ENCODE results near the gene FIBP. TPM values are rescaled to one million over a fixed set of nuclear protein-coding genes. Genes with fewer than 3 reads are reported as not detected.
A peak's percentile ranks its signal among the peaks of the same experiment; 100 is the strongest.

Gene FIBP
- total RNA-seq, 1 donor from 2014 or later: 42.3 TPM

DNA sequence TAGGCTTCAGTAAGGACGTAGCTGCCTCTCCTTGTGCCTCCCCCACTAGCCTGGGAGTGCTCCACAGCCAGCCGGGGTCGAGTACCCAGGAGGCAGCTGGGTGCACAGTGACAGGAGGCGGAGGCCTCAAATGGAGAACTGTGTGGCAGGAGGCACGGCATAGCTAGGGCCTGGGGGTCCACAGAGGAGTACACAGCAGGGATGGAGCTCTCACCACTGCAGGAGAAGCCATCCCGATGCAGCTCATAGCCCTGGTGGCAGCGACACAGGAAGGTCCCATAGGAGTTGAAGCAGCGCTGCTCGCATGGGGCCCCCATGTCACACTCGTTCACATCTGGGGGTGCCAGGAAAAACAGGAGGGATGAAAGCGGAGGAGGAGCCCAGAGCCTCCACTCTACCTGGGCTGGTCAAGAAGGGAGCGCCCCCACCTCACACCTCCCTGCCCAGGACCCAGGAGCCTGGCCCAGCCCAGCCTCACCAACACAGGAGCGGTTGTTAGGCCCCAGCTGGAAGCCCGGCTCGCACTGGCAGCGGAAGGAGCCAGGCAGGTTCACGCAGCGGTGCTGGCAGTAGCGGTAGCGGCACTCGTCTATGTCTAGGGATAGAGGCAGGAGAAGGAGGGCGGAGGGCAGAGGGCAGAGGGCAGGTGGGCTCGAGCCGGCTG lies 18.5 kb downstream of the FIBP start:
- no peak for ATAC-seq

DNA sequence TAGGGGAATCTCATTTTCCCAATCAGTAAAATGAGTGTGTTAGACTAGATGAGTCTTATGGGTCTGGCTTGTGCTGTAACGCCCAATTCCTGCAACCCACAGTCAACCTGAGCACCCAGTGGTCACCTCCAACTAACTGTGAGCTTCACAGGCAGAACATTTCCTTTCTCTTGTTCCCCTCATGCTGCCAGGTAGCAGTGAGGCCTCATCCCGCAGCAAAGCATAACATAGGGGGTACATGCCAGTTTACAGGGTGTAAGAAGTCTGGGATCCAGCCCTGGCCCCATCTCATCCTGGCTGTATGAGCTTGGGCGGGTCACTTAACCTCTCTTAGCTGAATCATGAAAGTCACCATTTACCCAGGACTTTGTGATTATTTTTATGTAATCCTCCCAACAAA lies 19.4 kb downstream of the FIBP start:
- no peak for ATAC-seq

DNA sequence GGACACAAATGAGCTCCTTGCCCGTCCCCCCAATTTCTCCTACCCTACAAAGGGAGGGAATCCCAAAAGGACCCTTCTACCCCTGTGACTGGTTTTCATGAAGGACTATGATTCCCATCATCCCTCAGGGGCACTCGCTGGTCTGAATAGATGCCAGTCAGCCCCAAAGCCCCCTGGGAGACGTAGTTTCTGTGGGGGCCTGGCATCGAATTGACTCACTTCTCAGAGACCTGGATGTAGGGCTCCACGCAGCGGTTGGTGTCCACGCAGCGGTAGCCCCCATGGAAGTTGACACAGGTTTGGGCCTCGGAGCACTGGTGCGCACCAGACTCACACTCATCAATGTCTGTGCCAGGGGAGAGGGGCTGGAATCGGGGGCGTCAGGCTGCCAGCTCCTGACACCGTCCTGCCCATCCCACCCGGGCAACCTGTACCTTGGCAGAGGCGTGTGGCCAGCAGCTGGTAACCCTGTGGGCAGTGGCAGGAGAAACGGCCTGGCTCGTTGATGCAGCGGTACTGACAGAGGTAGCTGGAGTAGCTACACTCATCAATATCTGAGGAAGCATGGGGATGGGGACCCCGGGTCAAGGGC lies 20.1 kb downstream of the FIBP start:
- ATAC-seq: no peak

DNA sequence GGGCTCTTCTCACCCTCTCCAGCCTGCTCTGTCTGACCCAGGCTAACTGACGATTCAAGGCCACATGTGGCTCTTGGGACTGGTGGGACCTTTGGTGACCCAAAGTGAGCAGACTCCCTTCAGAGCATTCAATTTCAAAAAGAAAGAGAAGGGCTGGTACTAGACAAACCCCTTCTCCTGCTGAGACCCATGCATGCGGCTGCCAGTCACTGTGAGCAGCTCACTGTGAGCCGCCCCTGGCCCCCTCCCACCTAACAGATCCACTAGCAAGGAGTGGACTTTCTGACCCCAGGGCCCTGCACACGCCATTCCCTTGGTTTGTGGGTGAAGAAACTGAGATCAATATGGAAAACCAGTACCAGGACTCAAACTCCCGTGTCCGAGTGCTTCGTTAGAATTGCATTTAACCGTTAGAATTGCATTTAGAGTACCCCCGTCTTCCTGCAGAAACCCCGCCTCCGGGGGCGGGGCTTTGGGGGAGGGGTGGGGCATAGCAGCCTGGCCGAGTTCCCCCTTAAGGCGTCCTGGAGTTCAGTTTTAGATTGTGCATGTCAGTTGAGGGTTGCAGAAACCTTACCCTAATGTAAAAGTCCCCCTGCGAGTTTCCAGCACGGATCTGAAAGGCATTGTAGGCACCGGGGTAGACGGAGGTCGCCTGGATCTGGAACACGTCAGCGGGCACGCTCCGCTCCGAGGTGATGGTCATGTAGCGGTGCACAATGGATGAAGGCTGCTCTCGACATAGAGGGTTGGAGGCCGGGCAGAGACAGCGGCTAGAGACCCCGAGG lies 20.8 kb downstream of the FIBP start:
- ATAC-seq: no peak

DNA sequence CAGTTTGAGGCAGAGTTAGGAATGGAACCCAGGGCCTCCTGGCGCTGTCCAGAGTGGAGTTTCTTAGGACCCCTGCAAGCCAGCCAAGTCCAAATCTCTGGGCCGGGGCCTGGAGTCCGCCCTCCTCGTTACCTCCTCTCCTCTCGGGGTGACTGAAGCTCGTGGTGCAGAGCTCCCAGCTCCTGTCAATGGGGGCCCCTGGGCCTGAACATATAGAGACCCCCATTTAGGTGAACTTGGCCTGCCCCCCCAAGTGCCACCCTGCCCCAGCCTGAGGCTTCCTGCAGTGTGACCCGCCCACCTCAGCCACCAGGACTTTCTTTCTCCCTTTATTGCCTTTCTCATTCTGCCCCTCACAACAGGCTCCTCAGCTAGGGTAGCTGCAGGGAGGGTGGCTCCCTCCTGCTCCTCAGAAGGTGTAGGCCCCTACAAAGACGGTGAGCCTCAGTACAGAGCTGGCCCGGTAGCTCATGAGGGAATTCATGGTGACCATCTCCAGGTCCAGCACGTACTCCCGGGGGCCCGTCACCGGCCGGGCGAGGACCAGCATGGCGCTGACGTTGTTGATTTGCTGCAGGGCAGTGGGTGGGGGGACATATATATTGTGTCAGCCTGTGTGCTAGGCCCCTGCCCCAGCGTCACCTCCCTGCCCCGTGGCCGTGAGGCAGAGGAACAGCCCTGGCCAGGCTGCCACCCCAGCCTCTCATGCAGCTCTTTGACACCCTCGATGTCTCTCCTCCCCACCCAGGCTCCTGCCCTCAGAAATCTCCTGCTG lies 21.6 kb downstream of the FIBP start:
- ATAC-seq: no peak

DNA sequence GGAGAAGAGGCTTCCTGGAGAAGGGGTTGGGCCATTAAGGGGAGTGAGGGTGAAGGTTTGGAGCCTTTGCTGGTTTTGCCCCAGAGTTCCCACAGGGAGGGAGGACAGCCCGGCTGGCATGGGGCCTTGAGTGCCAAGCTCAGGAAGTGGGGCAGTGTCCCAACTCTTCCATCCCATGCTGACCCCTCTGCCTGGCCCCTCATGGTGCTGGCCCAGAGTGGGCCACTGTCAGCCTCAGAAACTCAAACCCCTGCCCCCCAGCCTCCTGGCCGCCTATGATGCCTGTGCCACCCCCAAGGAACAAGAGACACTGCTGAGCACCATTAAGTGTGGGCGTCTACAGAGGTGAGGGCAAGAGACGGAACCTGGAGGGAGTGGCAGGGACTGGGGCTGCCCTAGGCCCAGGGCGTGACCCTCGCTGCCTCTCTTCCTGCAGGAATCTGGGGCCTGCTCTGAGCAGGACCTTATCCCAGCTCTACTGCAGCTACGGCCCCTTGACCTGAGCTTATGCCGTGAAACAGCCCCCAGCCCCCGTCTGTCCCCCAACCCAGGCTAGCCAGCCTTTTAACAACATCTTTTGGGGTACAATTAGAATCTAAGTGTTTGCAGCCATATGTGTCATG lies 22.6 kb downstream of the FIBP start:
- no peak for ATAC-seq

DNA sequence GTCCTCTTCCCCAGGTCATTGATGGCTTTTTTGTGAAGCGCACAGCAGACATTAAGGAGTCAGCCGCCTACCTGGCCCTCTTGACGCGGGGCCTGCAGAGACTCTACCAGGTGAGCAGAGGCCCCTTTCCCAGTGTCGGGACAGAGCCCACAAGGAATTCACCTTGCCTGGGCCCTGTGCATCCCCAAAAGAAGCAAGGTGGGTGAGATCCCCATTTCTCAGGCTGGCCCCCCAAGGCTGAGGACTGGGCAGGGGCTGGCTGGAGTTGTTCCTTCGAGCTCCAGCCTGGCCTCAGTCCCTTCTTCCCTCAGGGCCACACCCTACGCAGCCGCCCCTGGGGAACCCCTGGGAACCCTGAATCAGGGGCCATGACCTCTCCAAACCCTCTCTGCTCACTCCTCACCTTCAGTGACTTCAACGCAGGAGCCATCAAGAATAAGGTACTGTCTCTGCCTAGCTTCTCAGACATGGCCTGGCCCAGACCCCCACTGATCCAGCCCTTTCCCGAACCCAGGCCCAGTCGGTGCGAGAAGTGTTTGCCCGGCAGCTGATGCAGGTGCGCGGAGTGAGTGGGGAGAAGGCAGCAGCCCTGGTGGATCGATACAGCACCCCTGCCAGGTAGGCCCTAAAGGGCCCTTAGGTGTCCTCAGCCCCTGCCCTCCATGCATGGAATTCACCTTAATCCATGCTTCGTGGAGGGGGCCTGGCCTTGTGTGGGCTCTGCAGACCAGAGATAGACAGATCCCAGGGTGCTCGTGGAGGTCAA lies 23.4 kb downstream of the FIBP start:
- no peak for ATAC-seq

DNA sequence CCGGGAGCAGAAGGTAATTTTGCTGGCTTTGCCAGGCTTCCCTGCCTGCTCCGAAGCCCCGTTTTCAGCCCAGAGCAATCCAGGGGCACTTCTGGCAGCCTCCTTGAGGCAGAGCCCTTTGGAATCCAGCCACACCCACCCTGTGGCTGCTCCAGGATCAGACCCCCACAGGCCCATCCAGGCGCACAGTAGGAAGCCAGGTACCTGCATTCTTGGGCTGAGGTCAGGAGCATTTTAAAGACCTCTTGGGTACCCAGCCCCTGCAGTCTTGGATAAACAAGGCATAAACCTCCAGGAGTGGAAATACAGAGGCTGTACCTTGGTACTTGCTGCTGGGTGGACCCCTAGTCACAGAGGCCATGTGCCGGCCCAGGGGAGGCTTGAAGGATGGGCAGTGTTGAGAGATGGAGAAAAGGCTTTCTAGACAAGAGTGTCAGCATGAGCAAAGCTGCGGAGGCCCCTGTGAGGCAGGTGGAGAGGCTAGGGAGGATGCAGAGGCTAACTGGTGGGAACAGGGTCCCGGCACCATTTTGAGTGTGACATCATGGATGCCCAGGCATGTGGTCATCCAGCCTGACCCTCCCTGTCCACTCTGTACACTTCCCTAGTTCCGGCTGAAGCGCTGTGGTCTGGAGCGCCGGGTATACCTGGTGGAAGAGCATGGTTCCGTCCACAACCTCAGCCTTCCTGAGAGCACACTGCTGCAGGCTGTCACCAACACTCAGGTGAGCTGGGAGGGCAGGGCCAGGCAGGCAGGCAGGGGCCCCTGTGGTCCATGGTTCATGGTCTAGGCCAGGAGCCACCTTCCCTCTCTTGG lies 24.2 kb downstream of the FIBP start:
- no peak for ATAC-seq

DNA sequence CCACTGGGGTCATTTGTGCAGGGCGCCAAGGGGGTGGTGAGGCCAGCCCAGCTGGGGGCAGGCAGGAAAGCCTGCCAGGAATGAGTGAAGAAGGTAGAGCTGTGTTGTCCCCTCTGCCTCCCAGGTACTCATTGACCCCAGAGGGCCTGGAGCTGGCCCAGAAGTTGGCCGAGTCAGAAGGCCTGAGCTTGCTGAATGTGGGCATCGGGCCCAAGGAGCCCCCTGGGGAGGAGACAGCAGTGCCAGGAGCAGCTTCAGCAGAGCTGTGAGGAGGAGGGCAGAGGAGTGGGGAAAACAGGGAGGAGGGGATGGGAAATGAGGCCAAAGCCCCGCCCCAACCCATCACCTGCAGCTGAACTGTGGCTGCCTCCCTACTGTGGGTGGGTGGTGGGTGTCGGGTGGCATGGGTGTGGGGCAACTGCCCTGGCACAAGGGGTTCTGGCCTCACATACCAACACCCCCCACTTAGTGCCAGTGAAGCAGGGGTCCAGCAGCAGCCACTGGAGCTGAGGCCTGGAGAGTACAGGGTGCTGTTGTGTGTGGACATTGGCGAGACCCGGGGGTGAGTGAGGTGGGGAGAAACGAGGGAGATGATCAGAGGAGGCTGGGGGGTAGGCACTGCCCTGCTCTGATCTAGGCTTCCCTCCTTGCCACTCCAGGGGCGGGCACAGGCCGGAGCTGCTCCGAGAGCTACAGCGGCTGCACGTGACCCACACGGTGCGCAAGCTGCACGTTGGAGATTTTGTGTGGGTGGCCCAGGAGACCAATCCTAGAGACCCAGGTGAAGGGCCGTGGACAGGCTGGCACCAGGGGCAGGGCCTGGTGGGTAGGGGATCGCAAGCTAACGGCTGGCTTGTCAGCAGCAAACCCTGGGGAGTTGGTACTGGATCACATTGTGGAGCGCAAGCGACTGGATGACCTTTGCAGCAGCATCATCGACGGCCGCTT lies 25.1 kb downstream of the FIBP start:
- no peak for ATAC-seq

DNA sequence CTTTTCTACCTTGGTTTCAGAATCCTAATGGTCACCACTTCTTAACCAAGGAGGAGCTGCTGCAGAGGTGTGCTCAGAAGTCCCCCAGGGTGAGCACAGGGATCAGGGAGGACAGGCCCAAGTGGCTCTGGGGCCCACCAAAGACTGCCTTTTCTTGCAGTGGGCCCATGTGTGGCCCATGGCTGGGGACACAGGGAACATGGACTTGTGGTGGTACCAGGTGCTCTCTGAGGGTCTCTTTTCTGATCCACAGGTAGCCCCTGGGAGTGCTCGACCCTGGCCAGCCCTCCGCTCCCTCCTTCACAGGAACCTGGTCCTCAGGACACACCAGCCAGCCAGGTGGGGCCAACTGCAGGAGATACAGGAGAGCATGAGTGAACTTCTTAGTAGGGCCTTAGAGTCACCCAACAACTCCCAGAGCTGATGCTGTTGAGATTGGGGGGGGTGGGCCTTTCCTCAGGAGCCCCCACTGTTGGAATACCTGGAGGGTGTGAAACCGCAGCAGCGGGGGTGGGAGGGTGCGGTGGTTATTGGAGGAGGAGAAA lies 26.0 kb downstream of the FIBP start:
- ATAC-seq: no peak

DNA sequence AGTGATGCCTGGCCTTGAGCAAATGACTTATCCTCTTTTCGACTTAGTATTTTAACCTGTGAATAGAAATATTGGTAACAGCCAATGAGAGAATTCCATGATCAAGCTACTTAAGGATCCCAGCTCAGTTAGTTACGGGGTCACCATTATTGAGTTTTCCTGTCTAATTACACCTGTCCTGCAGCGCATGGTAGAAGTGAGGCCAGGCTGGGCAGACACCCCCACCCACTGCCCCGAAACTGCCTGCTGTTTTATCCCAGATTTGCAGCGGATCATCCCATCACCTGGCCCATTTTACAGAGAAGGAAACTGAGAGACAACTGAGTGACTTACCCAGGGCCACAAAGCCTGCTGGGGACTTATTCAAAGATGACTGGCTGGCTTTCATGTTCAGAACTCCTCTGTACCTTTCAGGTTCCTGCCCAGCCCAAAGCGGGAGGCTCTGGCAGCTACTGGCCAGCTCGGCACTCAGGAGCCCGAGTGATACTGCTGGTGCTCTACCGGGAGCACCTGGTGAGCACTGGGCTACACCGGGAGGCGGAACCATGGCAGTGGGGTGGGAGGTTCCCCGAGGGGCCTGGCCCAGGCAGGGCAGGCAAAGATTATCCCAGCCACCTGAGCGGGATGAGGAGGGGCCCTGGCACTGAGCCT lies 26.6 kb downstream of the FIBP start:
- ATAC-seq: no peak

DNA sequence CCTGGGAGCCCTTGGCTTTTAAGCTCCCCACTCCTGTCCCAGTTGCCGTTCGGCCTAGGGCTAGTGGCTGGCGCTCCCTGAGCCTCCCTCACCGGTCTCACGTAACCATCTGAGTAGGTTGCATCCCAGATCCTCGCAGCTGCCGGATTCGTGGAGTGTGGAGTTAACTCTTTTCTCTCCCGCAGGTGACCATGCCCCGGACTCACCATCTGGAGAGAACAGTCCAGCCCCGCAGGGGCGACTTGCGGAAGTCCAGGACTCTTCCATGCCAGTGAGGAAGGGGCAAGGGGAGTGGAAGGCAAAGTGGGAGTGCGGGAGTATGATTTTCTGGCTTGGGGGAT lies 27.1 kb downstream of the FIBP start:
- ATAC-seq: no peak

DNA sequence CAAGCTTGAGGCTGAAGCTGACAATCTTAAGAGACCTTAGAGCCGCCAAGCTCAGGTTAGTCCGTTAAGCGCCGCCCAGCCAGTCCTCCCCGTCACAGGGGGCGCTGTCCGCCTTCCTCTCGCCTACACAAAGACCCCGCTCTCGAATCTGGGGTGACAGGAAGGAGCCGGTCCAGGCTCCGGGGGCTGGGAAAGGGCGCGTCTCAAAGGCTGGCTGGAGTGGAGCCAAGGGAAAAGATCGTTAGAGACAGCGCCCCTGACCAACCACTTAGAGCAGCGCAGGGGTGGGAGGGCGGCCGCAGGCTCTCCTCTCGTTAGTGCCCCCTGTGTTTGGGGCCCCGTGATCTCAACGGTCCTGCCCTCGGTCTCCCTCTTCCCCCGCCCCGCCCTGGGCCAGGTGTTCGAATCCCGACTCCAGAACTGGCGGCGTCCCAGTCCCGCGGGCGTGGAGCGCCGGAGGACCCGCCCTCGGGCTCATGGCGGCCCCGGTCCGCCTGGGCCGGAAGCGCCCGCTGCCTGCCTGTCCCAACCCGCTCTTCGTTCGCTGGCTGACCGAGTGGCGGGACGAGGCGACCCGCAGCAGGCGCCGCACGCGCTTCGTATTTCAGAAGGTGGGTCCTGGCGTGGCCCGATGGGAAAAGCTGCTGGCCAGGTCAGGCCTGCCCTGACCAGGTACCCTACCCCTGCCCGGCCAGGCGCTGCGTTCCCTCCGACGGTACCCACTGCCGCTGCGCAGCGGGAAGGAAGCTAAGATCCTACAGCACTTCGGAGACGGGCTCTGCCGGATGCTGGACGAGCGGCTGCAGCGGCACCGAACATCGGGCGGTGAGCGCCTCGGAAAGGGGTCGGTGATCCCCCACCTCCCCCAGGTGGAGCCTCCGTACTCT lies 27.8 kb downstream of the FIBP start, which contains the start of gene MUS81:
Gene MUS81 (plus strand): TSS at position 156 of the 887 bp plus-strand sequence. CDS start 321 bp downstream, at position 477.
- peak; percentile 62 for ATAC-seq

DNA sequence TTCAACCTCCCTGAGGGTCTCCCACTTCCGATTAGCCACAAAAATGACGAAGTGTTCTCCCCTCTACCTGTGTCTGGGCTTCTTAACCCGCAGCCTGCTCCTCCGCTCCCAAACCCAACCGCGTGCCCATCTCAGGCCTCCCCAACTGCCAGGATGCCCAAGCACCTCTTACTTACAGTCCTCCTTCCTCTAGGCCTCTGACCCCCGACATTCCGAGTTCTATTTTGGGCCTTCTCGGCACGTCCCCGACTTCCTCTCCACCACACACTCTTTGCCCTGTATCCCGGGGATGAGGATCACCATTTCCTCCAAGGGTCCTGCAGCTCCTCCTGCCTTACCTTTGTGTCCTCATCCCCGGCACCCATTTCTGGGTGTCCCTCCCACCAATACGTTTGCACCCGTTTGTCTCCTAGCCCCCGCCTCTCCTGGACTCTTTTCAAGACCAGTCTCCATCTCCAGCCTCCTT lies 28.4 kb downstream of the FIBP start:
- ATAC-seq: no peak

DNA sequence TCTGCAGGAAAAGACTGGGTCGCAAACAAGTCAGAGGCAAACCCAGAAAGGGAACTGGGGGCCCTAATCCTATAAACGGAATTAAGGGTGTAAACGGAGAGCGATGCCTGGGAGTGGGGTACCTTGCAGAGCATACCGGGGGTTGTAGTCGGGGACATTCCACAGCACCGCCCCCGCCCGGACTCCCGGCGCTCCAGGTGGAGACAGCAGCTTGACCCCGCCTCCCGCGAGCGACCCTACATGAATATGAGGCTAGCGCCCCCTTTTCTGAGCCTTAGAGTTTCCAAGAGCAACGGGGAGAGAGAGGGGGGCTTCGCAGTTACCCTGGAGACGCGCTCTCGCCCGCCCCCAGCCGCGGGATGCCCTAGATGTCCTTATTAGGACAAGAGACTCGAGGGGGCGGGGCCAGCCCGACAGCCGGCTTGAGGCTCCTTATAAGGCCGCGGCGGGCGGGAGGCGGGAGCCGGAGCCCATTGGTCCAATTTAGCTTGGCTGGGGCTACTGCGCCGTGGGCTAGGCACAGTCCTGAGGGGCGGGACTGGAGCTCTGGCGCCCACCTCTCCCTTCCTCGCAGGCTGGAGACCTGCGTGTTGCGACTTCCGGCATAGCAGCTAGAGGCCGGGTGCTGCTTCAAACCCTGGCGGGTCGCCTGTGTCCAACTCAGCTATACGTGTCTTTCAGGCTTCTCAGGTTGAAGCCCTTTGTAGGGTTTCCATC lies 29.0 kb downstream of the FIBP start:
- peak; percentile 67 for ATAC-seq

DNA sequence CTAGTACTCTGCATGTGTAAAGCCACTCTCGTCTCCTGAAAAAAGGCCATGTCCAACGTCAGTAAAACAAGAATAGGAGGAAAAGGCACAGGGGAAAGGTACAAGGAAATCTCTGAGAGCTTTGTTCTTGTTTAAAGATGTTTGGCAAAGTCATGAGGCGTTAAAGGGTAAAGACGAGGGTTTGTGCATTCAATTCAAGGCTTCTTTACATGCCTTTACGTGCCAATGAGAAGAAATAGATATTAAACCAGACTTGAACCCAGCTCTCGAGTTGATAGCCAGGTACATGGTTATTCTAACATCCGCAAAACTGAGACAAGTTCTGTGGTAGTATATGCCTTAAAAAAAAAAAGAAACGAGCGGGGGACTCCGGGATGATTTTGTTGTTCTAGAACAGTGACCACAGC lies 29.6 kb downstream of the FIBP start:
- ATAC-seq: no peak

Measured in esophagus mucosa (tissue), 1 donor.